ACC112 (cell line): ENCODE data around the gene TSSK1B.

Experiments used
- H2AFZ ChIP-seq: fragments of 200-600 bp; sonication (generic); one replicate; pipeline ENCODE4 v1.6.0; 2017; ENCODE audit warnings: antibody characterized with exemption, low read length; ENCODE audit not compliant: unreplicated experiment
- H3K27ac ChIP-seq: fragments of 200-600 bp; sonication (generic); 2 replicates; pipeline ENCODE4 v1.5.1; 2014; ENCODE audit warnings: low read depth, mild to moderate bottlenecking, antibody characterized with exemption, low read length, moderate library complexity
- H3K27me3 ChIP-seq: fragments of 200-600 bp; sonication (generic); 2 replicates; pipeline ENCODE4 v1.6.1; 2014; ENCODE audit warnings: mild to moderate bottlenecking, antibody characterized with exemption, low read length, moderate library complexity, mixed read lengths; ENCODE audit not compliant: insufficient read depth
- H3K36me3 ChIP-seq: fragments of 200-600 bp; sonication (generic); 2 replicates; pipeline ENCODE4 v1.6.1; 2016; ENCODE audit warnings: mild to moderate bottlenecking, antibody characterized with exemption, low read length, moderate library complexity, mixed read lengths; ENCODE audit not compliant: insufficient read depth
- H3K4me1 ChIP-seq: fragments of 200-600 bp; sonication (generic); one replicate; pipeline ENCODE4 v1.6.1; 2016; ENCODE audit warnings: low read length, mixed read lengths; ENCODE audit not compliant: insufficient read depth, unreplicated experiment, control insufficient read depth
- H3K4me3 ChIP-seq: fragments of 200-600 bp; sonication (generic); 2 replicates; pipeline ENCODE4 v1.5.1; 2014; ENCODE audit warnings: mild to moderate bottlenecking, low read depth, low read length
- H3K79me2 ChIP-seq: fragments of 200-600 bp; sonication (generic); one replicate; pipeline ENCODE4 v1.6.0; 2016; ENCODE audit warnings: low read length; ENCODE audit not compliant: control insufficient read depth, unreplicated experiment, insufficient read depth

Gene TSSK1B

DNA sequence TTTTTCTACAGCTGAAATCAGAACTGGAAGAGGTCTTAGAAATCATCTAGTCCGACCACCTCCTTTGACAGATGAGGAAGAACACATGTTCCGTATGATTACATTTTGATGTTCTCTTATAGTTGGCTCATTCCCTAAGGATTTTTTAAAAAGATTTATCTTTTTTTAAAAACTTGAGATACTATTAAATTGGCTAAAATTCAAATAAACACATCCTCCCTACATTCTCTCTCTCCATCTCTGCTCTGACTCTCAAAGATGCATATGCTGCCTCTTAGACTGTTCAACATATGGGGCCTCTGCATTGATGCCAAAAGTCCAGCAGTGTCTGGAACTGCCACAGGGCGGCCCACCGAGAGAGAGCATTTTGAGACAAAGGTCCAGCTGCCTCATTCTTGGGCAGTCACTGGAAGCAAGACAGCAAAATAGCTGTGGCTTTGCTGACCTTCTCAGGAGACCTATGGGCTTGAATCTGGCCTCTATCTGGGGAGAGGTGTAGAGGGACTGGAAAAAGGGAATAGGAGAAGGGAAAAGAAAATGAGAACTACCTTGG lies 12.8 kb upstream of the TSSK1B start:
- H3K27ac ChIP-seq: no peak overlapping the region
- H3K27me3 ChIP-seq: no peaks in the 10 kb centered on the region
- no peaks in the 10 kb centered on the region for H3K4me1 ChIP-seq
- no peaks in the 10 kb centered on the region for H3K36me3 ChIP-seq
- H3K79me2 ChIP-seq: no peaks in the 10 kb centered on the region
- no peak overlapping the region for H3K4me3 ChIP-seq
- H2AFZ ChIP-seq: no peak overlapping the region

DNA sequence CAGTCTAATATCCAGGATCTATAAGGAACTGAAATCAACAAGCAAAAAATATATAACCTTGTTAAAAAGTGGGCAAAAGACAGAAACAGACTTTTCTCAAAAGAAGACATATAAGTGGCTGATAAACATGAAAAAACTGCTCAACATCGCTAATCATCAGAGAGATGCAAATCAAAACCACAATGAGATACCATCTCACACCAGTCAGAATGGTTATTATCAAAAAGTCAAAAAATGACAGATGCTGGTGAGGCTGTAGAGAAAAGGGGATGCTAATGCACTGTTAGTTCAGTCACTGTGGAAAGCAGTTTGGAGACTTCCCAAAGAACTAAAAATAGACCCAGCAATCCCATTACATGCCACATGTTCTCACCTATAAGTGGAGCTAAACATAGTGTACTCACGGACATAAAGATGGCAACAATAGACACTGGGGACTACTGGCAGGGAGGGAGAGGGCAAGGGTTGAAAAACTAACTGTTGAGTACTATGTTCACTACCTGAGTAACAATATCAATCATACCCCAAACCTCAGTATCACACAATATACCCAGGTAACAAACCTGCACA lies 11.7 kb upstream of the TSSK1B start:
- H2AFZ ChIP-seq: no peak overlapping the region
- no peaks in the 10 kb centered on the region for H3K4me1 ChIP-seq
- no peaks in the 10 kb centered on the region for H3K36me3 ChIP-seq
- no peak overlapping the region for H3K27ac ChIP-seq
- no peaks in the 10 kb centered on the region for H3K27me3 ChIP-seq
- H3K4me3 ChIP-seq: no peak overlapping the region
- H3K79me2 ChIP-seq: no peaks in the 10 kb centered on the region

DNA sequence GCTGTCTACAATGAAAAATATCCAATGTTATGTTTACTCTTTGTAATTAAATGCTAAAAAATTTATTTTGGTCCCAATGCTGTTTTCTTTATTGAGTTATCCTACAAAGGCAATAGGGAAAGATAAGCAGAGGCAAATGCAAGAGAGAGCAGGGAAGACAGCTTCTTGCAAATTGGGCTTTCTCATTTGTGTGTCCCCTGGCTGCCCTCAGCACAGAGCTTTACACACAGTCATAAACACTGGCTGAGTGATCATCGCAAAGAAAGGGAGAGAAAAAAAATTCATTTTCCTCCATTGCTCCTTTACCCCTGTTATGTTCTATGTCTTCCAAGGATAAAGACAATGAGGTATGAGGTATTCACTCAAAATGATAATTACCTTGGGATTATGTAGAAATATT lies 2.3 kb upstream of the TSSK1B start:
- no peak overlapping the region for H3K4me3 ChIP-seq
- H3K4me1 ChIP-seq: no peaks in the 10 kb centered on the region
- no peaks in the 10 kb centered on the region for H3K79me2 ChIP-seq
- H2AFZ ChIP-seq: no peak overlapping the region
- H3K36me3 ChIP-seq: no peaks in the 10 kb centered on the region
- no peak overlapping the region for H3K27ac ChIP-seq
- no peaks in the 10 kb centered on the region for H3K27me3 ChIP-seq

DNA sequence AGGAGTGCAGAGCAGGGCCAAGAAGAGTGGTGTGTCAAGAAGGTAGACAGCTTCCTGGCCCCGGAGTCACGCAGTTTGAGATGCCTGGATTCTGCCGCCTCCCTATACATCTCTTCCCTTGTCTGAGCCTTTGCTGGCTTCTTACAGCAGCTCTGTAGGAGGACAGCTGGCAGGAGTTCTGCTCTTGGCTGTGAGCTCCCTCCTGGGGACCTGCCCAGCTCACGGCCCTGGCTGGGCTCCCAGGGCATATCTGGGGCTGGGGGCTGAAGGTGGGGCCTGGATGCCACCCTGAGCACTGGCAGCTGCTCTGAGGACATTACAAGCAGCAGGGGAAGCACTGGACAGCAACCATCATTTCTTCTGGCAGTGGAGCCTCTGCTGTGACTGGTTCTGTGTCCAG lies 786 bp upstream of the TSSK1B start:
- Histone ChIP-seq H3K4me3 (no peak overlapping the region), H3K27ac (no peak overlapping the region), H2AFZ (no peak overlapping the region), H3K4me1 (no peaks in the 10 kb centered on the region), H3K36me3 (no peaks in the 10 kb centered on the region), H3K27me3 (no peaks in the 10 kb centered on the region), H3K79me2 (no peaks in the 10 kb centered on the region)

DNA sequence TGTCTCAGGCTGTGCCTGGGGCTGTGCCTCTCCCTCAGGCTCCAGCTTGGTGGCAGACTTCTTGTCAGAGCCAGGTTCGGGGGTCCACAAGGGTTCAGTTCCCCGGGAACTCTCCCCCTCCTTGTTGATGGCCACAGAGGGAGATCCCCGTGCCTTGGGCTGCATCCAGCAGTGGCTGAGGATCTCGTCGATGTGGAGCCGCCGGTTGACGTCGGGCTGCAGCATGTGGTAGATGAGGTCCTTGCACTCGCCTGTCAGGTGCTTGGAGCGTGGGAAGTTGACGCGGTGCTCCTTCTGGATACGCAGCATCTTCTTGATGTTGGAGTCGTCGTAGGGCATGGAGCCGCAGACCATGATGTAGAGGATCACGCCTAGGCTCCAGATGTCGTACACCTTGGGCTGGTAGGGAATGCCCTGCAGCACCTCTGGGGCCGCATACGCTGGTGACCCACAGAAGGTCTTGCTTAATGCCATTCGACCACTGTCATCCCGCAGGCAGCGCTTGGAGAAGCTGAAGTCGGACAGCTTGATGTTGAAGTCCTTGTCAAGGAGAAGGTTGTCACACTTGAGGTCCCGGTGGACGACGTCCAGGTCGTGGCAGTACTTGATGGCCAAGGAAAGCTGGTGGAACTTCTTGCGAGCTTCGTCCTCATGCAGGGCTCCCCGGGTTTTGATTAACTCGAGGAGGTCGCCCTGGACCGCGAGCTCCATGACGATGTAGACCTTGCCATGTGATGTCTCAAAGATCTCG lies 752 bp downstream of the TSSK1B start:
- no peaks in the 10 kb centered on the region for H3K27me3 ChIP-seq
- no peak overlapping the region for H3K4me3 ChIP-seq
- H3K27ac ChIP-seq: no peak overlapping the region
- H3K4me1 ChIP-seq: no peaks in the 10 kb centered on the region
- H3K79me2 ChIP-seq: no peaks in the 10 kb centered on the region
- no peak overlapping the region for H2AFZ ChIP-seq
- H3K36me3 ChIP-seq: no peaks in the 10 kb centered on the region

DNA sequence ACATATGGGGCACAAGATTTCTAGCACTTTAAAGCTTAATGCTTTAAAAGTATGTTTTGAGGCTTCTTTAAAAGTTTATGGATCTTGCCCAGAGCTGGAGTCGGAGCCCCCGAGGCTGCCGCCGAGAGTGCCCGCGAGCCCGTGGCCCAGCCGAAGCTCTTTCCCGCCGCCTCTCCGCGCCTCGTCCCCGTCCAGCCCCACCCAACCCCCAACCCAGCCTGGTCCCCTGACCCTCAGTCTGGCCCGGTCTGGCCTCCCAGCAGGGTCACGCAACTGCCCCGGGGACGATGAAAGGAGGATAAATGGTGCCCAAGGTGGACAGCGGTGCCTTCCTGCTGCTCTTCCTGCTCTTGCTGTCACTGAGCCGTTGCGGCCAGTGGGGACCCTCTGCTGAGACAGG lies 1.7 kb downstream of the TSSK1B start:
- Histone ChIP-seq H3K36me3 (no peaks in the 10 kb centered on the region), H3K79me2 (no peaks in the 10 kb centered on the region), H3K27ac (no peak overlapping the region), H3K4me3 (no peak overlapping the region), H3K4me1 (no peaks in the 10 kb centered on the region), H2AFZ (no peak overlapping the region), H3K27me3 (no peaks in the 10 kb centered on the region)

DNA sequence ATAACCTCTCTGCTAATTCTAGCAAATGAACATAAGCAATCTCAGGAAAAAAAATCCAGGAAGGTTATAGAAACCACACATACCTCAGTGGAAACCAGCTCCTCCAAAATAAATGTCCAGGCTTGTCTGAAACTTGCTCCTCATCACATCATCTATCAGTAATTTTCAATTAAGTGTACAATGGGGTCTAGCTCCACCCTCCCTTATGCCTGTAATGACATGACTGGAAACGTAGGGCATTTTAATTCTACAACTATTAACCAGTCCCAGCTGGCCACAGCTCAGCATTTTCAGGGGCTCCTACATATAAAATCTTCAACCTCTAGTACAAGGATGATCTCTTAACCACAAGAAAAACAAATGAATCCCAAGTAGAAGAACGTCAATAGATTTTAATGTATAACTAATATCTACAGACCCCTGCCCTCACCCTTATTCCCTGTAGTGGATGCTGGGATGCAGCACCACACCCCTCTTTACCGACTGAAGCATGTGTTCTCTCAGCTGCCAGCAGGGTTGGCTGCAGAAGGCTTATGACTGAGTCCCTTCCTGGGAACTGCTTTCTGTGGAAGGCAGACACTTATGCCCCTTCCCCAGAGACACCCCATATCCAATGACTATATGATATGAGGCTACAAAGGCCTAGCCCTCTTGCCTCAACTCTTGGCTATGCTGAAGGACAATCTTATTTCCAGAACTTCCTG lies 6.8 kb downstream of the TSSK1B start:
- Histone ChIP-seq H3K27me3 (no peaks in the 10 kb centered on the region), H3K4me1 (no peaks in the 10 kb centered on the region), H3K36me3 (no peaks in the 10 kb centered on the region), H3K4me3 (no peak overlapping the region), H3K79me2 (no peaks in the 10 kb centered on the region), H2AFZ (no peak overlapping the region), H3K27ac (no peak overlapping the region)

DNA sequence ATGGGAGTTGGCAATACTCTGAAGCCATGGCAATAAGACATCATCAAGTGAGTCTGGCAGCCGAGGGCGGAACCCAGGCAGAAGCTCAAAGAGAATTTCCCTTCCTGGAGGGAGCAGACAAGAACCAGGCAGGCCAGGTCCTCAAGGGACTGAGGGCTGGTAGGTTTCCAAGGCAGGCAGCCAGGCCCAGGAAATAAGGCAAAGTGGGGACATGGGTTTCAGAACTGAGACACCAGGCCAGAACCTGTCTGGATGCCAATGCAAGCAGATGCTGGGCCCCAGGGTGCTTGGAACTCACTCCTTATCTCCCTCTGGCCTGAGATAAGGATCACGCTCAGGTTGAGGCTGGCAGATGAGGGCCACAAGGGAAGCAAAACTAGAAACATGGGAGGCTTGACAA lies 8.9 kb downstream of the TSSK1B start:
- no peak overlapping the region for H3K4me3 ChIP-seq
- no peak overlapping the region for H3K27ac ChIP-seq
- H3K27me3 ChIP-seq: no peaks in the 10 kb centered on the region
- no peaks in the 10 kb centered on the region for H3K79me2 ChIP-seq
- no peak overlapping the region for H2AFZ ChIP-seq
- no peaks in the 10 kb centered on the region for H3K4me1 ChIP-seq
- no peaks in the 10 kb centered on the region for H3K36me3 ChIP-seq

DNA sequence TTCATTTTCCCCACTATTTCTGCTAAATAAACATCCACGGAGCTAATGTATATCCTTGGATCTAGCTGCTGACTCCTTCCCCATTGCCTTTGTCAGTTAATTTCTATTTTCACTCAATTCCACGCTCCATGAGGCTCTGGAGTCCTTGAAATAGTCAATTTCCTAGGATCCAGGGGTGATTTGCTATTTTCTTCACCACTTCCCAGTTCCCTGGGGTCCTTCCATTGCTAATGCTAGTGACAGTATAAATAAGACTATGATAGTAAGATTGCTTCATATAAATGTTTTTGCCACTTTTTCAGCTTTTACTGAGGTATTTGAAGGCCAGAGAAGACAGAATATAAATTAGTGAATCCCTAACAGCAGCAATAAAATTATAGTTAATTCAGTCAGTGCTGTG lies 13.1 kb downstream of the TSSK1B start:
- Histone ChIP-seq H3K4me3 (no peak overlapping the region), H2AFZ (no peak overlapping the region), H3K27me3 (no peaks in the 10 kb centered on the region), H3K36me3 (no peaks in the 10 kb centered on the region), H3K4me1 (no peaks in the 10 kb centered on the region), H3K27ac (no peak overlapping the region), H3K79me2 (no peaks in the 10 kb centered on the region)

DNA sequence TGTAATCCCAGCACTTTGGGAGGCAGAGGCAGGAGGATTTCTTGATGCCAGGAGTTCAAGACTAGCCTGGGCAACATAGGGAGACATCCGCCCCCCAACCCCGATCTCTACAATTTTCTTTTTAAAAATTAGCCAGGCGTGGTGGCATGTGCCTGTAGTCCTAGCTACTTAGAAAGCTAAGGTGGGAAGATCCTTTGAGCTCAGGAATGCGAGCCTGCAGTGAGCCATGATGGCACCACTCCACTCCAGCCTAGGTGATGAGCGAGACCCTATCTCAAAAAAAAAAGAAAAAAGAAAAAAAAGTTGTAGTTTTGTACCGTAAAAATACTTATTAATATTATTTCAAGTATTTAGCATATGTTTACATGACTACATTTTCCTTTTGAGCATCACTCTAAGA lies 29.3 kb downstream of the TSSK1B start:
- Histone ChIP-seq H3K27me3 (no peaks in the 10 kb centered on the region), H3K27ac (no peak overlapping the region), H3K4me3 (no peak overlapping the region), H3K36me3 (no peaks in the 10 kb centered on the region), H2AFZ (no peak overlapping the region), H3K79me2 (no peaks in the 10 kb centered on the region), H3K4me1 (no peaks in the 10 kb centered on the region)

DNA sequence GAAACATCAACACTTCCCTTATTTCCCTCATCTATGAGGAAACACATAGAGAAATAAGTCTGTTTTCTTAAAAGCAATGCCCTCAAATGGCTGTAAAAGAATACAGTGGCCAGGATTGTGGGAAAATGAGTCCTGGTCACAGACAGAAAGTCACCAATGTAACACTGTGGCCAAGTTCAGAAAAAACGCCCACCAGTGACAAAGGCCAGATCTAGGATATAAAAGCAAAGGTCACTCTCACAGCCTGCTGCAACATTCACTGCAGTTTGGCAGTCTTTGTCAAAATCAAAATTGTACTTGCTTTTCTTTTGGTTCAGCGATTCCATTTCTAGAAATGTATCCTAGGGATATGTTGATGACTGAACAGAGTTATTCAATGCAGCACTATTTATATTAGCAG lies 30.5 kb downstream of the TSSK1B start:
- Histone ChIP-seq H3K4me3 (no peak overlapping the region), H2AFZ (no peak overlapping the region), H3K4me1 (no peaks in the 10 kb centered on the region), H3K27ac (no peak overlapping the region), H3K27me3 (no peaks in the 10 kb centered on the region), H3K79me2 (no peaks in the 10 kb centered on the region), H3K36me3 (no peaks in the 10 kb centered on the region)
